Measurements from ENCODE around the gene SPEM3.

Gene SPEM3

GRCh38 chr17:7423679-7424078, 5.0 kb upstream of the SPEM3 start:
- no peak for DNase-seq

- DNase-seq: no peak
Observed at GRCh38 chr17:7425316-7425715, 3.3 kb upstream of the SPEM3 start, which contains the start of gene SPEM2. TSS of gene SPEM2 (plus strand) at chr17:7425616. CDS start at chr17:7425689, 73 bp downstream.

GRCh38 chr17:7425756-7426155, 2.9 kb upstream of the SPEM3 start:
- DNase-seq: no peak

- DNase-seq: no peak
Observed at GRCh38 chr17:7426203-7426863, 2.3 kb upstream of the SPEM3 start.

GRCh38 chr17:7426896-7427489, 1.7 kb upstream of the SPEM3 start:
- no peak for DNase-seq

GRCh38 chr17:7427549-7427948, 1.1 kb upstream of the SPEM3 start:
- no peak for DNase-seq

GRCh38 chr17:7429722-7430121, 1.1 kb downstream of the SPEM3 start:
- no peak for DNase-seq

GRCh38 chr17:7431231-7431630, 2.6 kb downstream of the SPEM3 start:
- no peak for DNase-seq

GRCh38 chr17:7432296-7432695, 3.6 kb downstream of the SPEM3 start:
- no peak for DNase-seq

- peak in 2 of 4 experiments; percentile 35 to 51 for DNase-seq
Observed at GRCh38 chr17:7435676-7436555, 7.3 kb downstream of the SPEM3 start.

- peak; percentile 48 to 76 (median 68) for DNase-seq
Observed at GRCh38 chr17:7436556-7437368, 8.1 kb downstream of the SPEM3 start.

GRCh38 chr17:7437369-7437863, 8.8 kb downstream of the SPEM3 start:
- DNase-seq: no peak

GRCh38 chr17:7437950-7438614, 9.4 kb downstream of the SPEM3 start:
- peak in 1 of 4 experiments; percentile 19 for DNase-seq

GRCh38 chr17:7438656-7439460, 10.2 kb downstream of the SPEM3 start:
- DNase-seq: no peak

- DNase-seq: no peak
Observed at GRCh38 chr17:7439462-7440112, 10.9 kb downstream of the SPEM3 start, which contains the start of gene FGF11. TSS of gene FGF11 (plus strand) at chr17:7439512. CDS start at chr17:7439621, 109 bp downstream.

- DNase-seq: no peak
Observed at GRCh38 chr17:7440113-7440833, 11.6 kb downstream of the SPEM3 start.

GRCh38 chr17:7440834-7441195, 12.2 kb downstream of the SPEM3 start:
- DNase-seq: no peak

- DNase-seq: no peak
Observed at GRCh38 chr17:7441266-7441665, 12.6 kb downstream of the SPEM3 start.

- no peak for DNase-seq
Observed at GRCh38 chr17:7442142-7442541, 13.5 kb downstream of the SPEM3 start.
